ENCODE data around the gene ZSCAN21. TPM values are rescaled to one million over a fixed set of nuclear protein-coding genes. Genes with fewer than 3 reads are reported as not detected.

ZSCAN21 gene
- total and polyA plus RNA-seq, 10 of the 15 experiments (the other 5 are each of a cell fraction or from before 2014, with no cell fraction given) = 1.9 to 9.6 (median 7.1) TPM

DNA sequence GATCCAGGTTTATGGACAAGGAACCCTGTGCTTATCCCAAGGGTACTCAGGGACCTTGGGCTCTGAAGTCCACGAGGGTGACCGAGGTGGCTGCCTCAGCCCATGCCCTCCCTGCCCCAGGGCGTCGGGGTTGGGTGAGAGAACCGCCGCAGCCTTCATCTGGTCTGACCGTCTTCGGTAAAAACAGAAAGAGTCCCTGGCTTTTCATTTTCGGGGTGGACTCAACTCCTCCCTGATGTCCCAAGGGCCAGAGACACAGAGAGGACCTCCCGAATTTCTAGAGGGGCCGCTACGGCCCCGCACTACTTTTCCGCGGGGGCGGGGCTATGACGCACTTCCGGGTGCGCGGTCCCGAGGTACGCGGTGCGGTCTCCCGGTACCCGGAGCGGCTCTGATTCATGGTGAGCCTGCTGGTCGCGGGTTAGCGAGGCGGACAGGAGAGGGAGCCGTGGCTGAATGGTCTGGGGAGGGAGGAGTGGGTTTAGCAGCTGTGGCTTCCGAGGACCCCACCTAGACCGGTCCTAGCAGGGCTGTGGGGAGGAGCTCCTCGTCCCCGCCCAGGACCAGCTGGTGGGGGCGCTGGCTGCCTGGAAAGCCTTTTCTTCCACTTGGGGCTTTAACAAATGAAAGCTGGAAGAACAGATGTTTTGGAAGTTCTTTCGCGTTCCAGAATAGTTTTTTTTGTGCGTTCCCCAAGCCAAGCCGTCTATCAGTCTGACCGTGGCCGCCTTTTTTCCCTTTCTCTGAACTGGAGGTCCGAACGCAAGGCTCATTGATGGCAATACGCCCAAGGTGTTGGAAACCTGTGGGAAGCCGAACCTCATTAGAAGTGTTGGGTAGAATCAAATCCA, at the start of gene ZSCAN21 (continued):
- TF ChIP-seq, protein P1, sequence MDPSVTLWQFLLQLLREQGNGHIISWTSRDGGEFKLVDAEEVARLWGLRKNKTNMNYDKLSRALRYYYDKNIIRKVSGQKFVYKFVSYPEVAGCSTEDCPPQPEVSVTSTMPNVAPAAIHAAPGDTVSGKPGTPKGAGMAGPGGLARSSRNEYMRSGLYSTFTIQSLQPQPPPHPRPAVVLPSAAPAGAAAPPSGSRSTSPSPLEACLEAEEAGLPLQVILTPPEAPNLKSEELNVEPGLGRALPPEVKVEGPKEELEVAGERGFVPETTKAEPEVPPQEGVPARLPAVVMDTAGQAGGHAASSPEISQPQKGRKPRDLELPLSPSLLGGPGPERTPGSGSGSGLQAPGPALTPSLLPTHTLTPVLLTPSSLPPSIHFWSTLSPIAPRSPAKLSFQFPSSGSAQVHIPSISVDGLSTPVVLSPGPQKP (IDR thresholded peaks at IDR 0.05; ENCODE audit: low read depth, low read length) = peak; percentile 71
- no peak for TF ChIP-seq TBL1XR1 (IDR thresholded peaks at IDR 0.05; ENCODE audit: low read depth, low read length)
- TF ChIP-seq SIX5 (IDR thresholded peaks at IDR 0.05; ENCODE audit: low read depth, low read length, severe bottlenecking) = peak; percentile 36
- no peak for TF ChIP-seq SUPT20H (IDR thresholded peaks at IDR 0.05; ENCODE audit: borderline replicate concordance, control insufficient read depth, low read depth, low read length)
- TF ChIP-seq CBX5 (IDR thresholded peaks at IDR 0.05; ENCODE audit: low read depth) = 0 out of 2 replicates have a peak, but pooled peaks have one; percentile 29
- no peak for TF ChIP-seq WRNIP1 (IDR thresholded peaks at IDR 0.05; ENCODE audit: borderline replicate concordance, low read depth, low read length)
- peak; percentile 42; the same call in 1 of the 2 replicates for TF ChIP-seq BACH1 (IDR thresholded peaks at IDR 0.05; ENCODE audit: borderline replicate concordance)
- TF ChIP-seq BMI1 (IDR thresholded peaks at IDR 0.05; ENCODE audit: borderline replicate concordance) = no peak
- TF ChIP-seq, protein P2, sequence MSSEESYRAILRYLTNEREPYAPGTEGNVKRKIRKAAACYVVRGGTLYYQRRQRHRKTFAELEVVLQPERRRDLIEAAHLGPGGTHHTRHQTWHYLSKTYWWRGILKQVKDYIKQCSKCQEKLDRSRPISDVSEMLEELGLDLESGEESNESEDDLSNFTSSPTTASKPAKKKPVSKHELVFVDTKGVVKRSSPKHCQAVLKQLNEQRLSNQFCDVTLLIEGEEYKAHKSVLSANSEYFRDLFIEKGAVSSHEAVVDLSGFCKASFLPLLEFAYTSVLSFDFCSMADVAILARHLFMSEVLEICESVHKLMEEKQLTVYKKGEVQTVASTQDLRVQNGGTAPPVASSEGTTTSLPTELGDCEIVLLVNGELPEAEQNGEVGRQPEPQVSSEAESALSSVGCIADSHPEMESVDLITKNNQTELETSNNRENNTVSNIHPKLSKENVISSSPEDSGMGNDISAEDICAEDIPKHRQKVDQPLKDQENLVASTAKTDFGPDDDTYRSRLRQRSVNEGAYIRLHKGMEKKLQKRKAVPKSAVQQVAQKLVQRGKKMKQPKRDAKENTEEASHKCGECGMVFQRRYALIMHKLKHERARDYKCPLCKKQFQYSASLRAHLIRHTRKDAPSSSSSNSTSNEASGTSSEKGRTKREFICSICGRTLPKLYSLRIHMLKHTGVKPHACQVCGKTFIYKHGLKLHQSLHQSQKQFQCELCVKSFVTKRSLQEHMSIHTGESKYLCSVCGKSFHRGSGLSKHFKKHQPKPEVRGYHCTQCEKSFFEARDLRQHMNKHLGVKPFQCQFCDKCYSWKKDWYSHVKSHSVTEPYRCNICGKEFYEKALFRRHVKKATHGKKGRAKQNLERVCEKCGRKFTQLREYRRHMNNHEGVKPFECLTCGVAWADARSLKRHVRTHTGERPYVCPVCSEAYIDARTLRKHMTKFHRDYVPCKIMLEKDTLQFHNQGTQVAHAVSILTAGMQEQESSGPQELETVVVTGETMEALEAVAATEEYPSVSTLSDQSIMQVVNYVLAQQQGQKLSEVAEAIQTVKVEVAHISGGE (CRISPR knock-in tag; IDR thresholded peaks at IDR 0.05) = 0 out of 2 replicates have a peak, but pooled peaks have one; percentile 19
- no peak for TF ChIP-seq ESRRA (IDR thresholded peaks at IDR 0.05; ENCODE audit: low read length)
- TF ChIP-seq POLR2AphosphoS5 (IDR thresholded peaks at IDR 0.05; ENCODE audit: low read length) = peak; percentile 91
- no peak for TF ChIP-seq ATF3 (IDR thresholded peaks at IDR 0.05; ENCODE audit: borderline replicate concordance, extremely low read depth, low read depth, low read length)
- TF ChIP-seq IRF3 (IDR thresholded peaks at IDR 0.05) = no peak
- peak; percentile 86; the same call in 1 of the 2 replicates for TF ChIP-seq NBN (IDR thresholded peaks at IDR 0.05)
- TF ChIP-seq NR2C1 (IDR thresholded peaks at IDR 0.05) = peak; percentile 69
- TF ChIP-seq JUNB (IDR thresholded peaks at IDR 0.05) = no peak
- TF ChIP-seq KAT2A (conservative IDR thresholded peaks at IDR 0.05; ENCODE audit: control insufficient read depth, low read depth, low read length) = no peak
- TF ChIP-seq ZNF207 (IDR thresholded peaks at IDR 0.05; ENCODE audit: borderline replicate concordance) = peak; percentile 62; the same call in 1 of the 2 replicates
- peak; percentile 42; the same call in 1 of the 2 replicates for TF ChIP-seq YY1 (IDR thresholded peaks at IDR 0.05; ENCODE audit: low read depth, low read length)
- peak; percentile 64; the same call in 1 of the 2 replicates for TF ChIP-seq CBFB (IDR thresholded peaks at IDR 0.05; ENCODE audit: low read depth)
- 0 out of 2 replicates have a peak, but pooled peaks have one; percentile 43 for TF ChIP-seq GATAD2B (conservative IDR thresholded peaks at IDR 0.05; ENCODE audit: low read depth)
- TF ChIP-seq SMAD1 (IDR thresholded peaks at IDR 0.05; ENCODE audit: low read depth, partially characterized antibody) = peak; percentile 53
- TF ChIP-seq SIN3A (IDR thresholded peaks at IDR 0.05; ENCODE audit: low read depth, low read length) = peak; percentile 68
- no peak for TF ChIP-seq RAD51 (IDR thresholded peaks at IDR 0.05)

All from GM12878 (cell line).